ENCODE data around the gene CD96.

- no peak for TF ChIP-seq CTCF (IDR thresholded peaks at IDR 0.05)
- TF ChIP-seq POLR2A (IDR thresholded peaks at IDR 0.05), result no peak
Measured at GRCh38 chr3:111593666-111594065, 51.7 kb downstream of the CD96 start.
